GM12864 (cell line): ENCODE data around the gene TNFAIP2.

Experiments used
- DNase-seq: peaks from one replicate; pipeline ENCODE4 v3.0.0-alpha.2; 2011; ENCODE audit warnings: low read depth
- H3K4me3 ChIP-seq: 2 replicates; pipeline ENCODE4 v1.5.1; 2011; ENCODE audit warnings: mild to moderate bottlenecking, low read depth, low read length, control low read depth
- TF ChIP-seq, protein P1 (sequence below): IDR thresholded peaks from 2 replicates; pipeline ENCODE4 v1.5.1; 2011; ENCODE audit warnings: low read depth, mild to moderate bottlenecking, moderate library complexity, low read length, control low read depth, inconsistent platforms; ENCODE audit errors: missing control alignments

The TNFAIP2 gene

DNA sequence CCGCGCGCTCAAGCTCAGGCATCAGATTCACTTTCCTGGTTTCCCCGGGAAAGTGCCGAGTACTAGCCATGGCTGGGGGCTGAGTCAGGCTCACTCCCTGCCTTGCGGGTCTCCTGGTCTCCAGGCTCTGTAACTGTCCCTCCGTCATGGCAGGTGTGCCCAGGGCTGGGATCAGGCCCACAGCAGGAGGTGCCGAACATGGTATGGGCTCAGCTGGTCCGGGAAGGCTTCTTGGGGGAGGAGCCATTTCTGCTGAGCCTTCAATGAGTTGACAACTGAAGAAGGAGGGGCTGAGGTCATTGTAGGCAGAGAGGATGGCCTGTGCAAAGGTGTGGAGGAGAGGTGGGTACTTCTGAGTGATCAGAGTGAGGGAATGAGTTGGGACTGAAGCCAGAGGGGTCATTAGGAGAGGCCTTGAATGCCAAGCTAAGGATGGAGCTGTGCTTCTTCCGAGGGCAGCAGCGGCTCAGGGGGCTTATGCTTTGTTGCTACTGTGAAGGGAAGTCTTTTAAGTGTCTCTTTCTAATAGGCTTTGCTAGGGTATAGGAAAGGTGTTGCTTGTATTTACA, 28.0 kb upstream of the TNFAIP2 start:
- TF ChIP-seq, protein P1, sequence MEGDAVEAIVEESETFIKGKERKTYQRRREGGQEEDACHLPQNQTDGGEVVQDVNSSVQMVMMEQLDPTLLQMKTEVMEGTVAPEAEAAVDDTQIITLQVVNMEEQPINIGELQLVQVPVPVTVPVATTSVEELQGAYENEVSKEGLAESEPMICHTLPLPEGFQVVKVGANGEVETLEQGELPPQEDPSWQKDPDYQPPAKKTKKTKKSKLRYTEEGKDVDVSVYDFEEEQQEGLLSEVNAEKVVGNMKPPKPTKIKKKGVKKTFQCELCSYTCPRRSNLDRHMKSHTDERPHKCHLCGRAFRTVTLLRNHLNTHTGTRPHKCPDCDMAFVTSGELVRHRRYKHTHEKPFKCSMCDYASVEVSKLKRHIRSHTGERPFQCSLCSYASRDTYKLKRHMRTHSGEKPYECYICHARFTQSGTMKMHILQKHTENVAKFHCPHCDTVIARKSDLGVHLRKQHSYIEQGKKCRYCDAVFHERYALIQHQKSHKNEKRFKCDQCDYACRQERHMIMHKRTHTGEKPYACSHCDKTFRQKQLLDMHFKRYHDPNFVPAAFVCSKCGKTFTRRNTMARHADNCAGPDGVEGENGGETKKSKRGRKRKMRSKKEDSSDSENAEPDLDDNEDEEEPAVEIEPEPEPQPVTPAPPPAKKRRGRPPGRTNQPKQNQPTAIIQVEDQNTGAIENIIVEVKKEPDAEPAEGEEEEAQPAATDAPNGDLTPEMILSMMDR: no peak

DNA sequence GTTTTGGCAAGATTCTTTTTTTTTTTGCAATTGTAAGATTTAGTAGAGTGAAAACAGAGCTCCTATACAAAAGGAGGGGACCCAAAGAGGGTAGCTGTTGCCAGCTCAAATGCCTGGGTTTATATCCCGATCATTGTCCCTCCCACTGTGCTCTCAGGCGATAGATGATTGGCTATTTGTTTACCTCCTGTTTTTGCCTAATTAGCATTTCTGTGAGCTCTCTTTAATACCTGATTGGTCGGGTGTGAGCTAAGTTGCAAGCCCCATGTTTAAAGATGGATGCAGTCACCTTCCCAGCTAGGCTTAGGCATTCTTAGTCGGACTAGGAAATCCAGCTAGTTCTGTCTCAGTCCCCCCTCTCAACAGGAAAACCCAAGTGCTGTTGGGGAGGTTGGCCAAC, 26.9 kb upstream of the TNFAIP2 start:
- H3K4me3 ChIP-seq: no peak overlapping the region
- DNase-seq: no peak
- TF ChIP-seq, protein P1: no peak

More for the DNA sequence above, 28.0 kb upstream of the TNFAIP2 start:
- H3K4me3 ChIP-seq: no peak overlapping the region
- DNase-seq: no peak

DNA sequence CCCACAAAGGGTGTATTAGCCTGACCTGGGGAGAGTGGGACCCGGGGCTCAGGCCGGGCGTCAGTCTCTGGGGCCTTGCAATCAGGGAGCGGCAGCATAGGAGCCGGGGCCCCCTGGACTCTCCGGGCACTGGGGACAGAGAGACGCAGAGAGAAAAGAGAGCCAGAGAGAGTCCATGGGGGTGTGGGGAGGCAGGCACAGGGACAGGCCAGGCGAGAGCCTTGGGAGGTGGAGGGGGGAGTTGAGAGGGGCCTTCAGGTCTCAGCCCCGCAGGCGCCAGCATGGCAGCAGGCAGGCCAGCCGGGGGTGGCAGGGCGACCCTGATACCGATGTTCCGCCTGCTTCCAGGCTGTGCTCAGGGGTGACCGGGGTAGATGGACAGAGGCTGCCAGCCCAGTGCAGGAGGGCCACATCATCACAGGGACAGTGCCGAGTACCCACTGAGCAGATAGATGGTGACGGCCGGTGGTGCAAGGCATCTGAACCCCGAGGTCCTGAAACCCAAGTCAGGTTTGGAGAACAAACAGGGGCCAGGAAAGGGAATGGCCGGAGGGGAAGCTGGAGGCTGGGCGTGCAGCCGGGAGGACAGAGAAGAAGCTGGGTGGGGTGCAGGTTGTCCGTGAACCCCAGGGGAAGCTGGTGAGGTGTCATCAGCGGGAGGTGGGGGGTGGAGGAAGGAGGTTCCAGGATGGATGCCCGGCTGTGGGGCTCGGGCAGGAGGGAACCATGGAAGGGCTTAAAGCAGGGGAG, 25.8 kb upstream of the TNFAIP2 start:
- H3K4me3 ChIP-seq: no peak overlapping the region
- DNase-seq: no peak
- TF ChIP-seq, protein P1: no peak

DNA sequence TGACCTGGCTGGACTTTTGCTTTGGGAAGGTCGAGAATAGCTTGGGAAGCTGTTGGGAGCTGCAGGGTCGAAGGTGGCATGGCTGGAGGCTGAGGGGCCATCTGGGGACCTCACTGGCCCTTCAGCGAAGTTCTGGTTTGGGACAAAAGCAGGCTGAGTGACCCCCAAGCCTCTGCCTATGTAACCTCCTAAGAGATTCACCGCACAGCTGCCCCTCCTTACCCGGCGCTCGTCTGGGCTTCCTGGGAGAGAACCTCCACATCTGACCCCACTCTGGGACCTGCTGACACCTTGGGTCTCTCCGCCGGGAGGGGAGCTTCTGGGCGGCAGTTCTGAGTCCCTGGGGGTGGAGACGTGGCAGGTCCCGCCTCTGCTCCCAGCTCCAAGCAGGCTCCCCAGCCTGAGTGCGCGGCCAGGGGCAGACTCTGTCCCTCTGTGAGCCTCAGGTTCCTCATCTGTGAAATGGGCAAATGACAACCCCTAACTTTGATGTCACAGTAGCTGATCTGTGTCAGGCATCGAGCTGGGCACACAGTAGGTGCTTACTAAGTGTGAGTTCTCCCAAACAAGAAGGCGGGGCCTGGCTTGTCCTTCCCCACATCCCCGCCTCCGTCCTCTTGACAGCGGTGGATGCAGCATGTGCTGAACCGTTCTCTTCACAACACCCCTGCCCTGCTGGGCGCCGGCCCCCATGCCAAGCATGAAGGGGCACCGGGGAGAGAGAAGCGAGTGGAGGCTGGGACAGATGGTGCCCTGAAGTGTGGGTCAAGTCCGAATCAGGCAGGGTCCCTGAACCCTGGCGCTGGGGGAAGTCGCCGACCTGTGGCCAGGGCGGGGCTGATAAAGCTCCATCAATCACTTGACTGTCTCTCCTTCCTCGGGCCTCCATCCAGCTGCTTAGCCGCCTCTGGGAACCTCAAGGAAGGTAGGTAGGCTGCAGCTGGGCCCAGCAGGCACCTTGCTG, 25.0 kb upstream of the TNFAIP2 start:
- no peak for DNase-seq
- no peak overlapping the region for H3K4me3 ChIP-seq
- TF ChIP-seq, protein P1: no peak

DNA sequence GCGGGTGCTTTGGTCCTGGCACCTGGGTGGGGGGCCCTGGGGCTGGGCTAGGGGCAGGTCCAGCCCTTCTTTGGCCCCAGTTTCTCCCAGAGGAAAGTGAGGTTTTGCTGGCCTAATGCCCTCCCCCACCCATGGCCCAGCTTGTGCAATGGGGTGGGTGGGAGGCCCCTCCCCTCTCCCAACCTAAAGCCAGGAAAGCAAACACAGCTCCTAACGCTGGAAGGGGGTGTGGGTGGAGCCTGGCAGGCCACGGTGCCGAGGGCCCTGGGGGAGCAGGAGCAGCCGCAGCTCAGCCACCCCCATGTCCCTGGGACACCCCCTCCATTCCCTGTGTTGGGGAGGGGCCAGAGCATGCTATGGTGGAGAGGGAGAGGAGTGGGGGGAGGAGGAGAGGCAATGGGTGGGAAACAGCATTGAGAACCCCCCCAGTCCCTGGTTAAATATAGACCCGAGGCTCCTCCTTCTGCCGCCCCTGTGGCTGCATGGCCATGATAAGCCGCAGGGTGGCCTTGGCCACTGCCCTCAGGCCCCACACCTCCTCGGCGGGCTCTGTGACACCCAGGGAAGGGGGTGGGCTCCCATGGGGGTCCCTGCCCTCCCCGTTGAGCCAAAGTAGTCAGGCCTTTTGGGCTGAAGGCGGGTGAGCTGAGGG, 24.1 kb upstream of the TNFAIP2 start:
- no peak for DNase-seq
- TF ChIP-seq, protein P1: no peak
- H3K4me3 ChIP-seq: no peak overlapping the region

DNA sequence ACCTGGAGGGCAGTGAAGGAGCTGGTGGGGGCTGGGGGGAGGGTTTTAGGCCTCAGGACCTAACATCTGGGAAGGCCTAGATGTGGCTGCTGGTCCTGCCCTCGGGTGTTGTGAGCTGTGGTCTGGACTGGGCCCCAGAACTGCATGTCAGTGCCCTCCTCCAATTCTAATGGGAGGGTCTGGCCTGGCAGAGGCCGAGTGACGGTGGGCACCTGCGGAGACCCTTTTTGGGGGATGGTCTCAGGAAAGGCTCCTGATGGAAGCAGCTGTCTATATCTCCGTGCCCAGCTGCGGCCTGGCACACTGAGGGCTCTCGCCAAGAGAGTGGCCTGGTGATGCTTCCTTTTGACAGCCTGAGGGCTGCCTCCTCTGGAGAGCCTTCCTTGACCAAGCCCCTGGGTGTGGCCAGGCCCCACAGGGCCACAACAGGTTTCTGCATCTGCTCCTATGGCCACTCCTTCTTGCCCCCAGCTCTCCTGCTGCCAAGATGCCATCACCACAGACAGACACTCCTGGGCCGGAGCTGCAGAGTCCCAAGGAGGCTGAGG, 23.5 kb upstream of the TNFAIP2 start:
- no peak for DNase-seq
- H3K4me3 ChIP-seq: no peak overlapping the region
- TF ChIP-seq, protein P1: no peak
